OCI-LY1 (cell line): Measurements from ENCODE around the gene HAPLN1.

Experiments used
- CTCF ChIP-seq: fragments of 200-600 bp; sonication (generic), shearing (Covaris generic); IDR thresholded peaks from 2 replicates; pipeline ENCODE4 v1.5.1; 2017; ENCODE audit warnings: mild to moderate bottlenecking, antibody characterized with exemption, low read length, moderate library complexity, mixed read lengths
- EZH2 ChIP-seq: fragments of 200-600 bp; sonication (generic), shearing (Covaris generic); IDR thresholded peaks from 2 replicates; pipeline ENCODE4 v1.8.0; 2017; ENCODE audit warnings: borderline replicate concordance, mixed run types, mild to moderate bottlenecking, antibody characterized with exemption, low read length, moderate library complexity, mixed read lengths

- no peak for TF ChIP-seq CTCF
- no peak for TF ChIP-seq EZH2
Measured at GRCh38 chr5:83632874-83633273, 87.8 kb downstream of the HAPLN1 start.
